HG02884 (cell line): ENCODE measurements around the gene PRKN.

Experiments used
- ATAC-seq: cut with Tn5 transposase; IDR thresholded peaks from one replicate; pipeline ENCODE4 v1.9.1; 2021; ENCODE audit warnings: mild to moderate bottlenecking, moderate library complexity; ENCODE audit not compliant: unreplicated experiment

Gene PRKN

GRCh38 chr6:162711376-162711775, 16.2 kb downstream of the PRKN start:
- ATAC-seq = no peak

- no peak for ATAC-seq
Observed at GRCh38 chr6:162710936-162711335, 16.6 kb downstream of the PRKN start.

GRCh38 chr6:162710419-162710818, 17.1 kb downstream of the PRKN start:
- no peak for ATAC-seq

- no peak for ATAC-seq
Observed at GRCh38 chr6:162709431-162709830, 18.1 kb downstream of the PRKN start.

GRCh38 chr6:162708971-162709370, 18.6 kb downstream of the PRKN start:
- ATAC-seq = no peak

GRCh38 chr6:162706232-162706631, 21.3 kb downstream of the PRKN start:
- no peak for ATAC-seq

GRCh38 chr6:162705736-162706135, 21.8 kb downstream of the PRKN start:
- ATAC-seq = no peak

- ATAC-seq = no peak
Observed at GRCh38 chr6:162704001-162704400, 23.6 kb downstream of the PRKN start.

- ATAC-seq = no peak
Observed at GRCh38 chr6:162702446-162702845, 25.1 kb downstream of the PRKN start.

- ATAC-seq = no peak
Observed at GRCh38 chr6:162701551-162701950, 26.0 kb downstream of the PRKN start.

GRCh38 chr6:162700966-162701365, 26.6 kb downstream of the PRKN start:
- no peak for ATAC-seq

- no peak for ATAC-seq
Observed at GRCh38 chr6:162699961-162700360, 27.6 kb downstream of the PRKN start.

- no peak for ATAC-seq
Observed at GRCh38 chr6:162698440-162698839, 29.1 kb downstream of the PRKN start.

GRCh38 chr6:162697872-162698403, 29.6 kb downstream of the PRKN start:
- no peak for ATAC-seq

GRCh38 chr6:162690158-162690557, 37.4 kb downstream of the PRKN start:
- ATAC-seq = no peak

GRCh38 chr6:162688751-162689345, 38.7 kb downstream of the PRKN start:
- no peak for ATAC-seq

- no peak for ATAC-seq
Observed at GRCh38 chr6:162685586-162685985, 42.0 kb downstream of the PRKN start.

- ATAC-seq = no peak
Observed at GRCh38 chr6:162684961-162685360, 42.6 kb downstream of the PRKN start.

- no peak for ATAC-seq
Observed at GRCh38 chr6:162684052-162684451, 43.5 kb downstream of the PRKN start.

GRCh38 chr6:162683135-162683534, 44.4 kb downstream of the PRKN start:
- ATAC-seq = no peak

- no peak for ATAC-seq
Observed at GRCh38 chr6:162681447-162681846, 46.1 kb downstream of the PRKN start.

GRCh38 chr6:162680871-162681270, 46.7 kb downstream of the PRKN start:
- ATAC-seq = no peak

GRCh38 chr6:162680367-162680766, 47.2 kb downstream of the PRKN start:
- ATAC-seq = no peak
